Sigmoid colon (tissue), 7 donors: ENCODE data around the gene NPLOC4. TPM values are rescaled to one million over a fixed set of nuclear protein-coding genes. Genes with fewer than 3 reads are reported as not detected.
"Not testable (repeated sequence)": the region's sequence is repeated elsewhere in the genome, so short reads cannot be mapped to it uniquely, and the experiment has no call there.

Experiments
- DNase-seq: peaks from one replicate; pipeline ENCODE4 v3.0.0-alpha.2; 2019
- H3K27ac ChIP-seq, 4 donors: fragments of 200-600 bp; sonication (generic); one replicate each; pipeline ENCODE4 v1.5.1; 2016 to 2019; ENCODE audit warnings: mild to moderate bottlenecking in 1 of 4
- H3K27me3 ChIP-seq, 3 donors: fragments of 200-600 bp; sonication (generic); one replicate each; pipeline ENCODE4 v1.5.1; 2019; ENCODE audit warnings: mild to moderate bottlenecking in 1 of 3
- H3K36me3 ChIP-seq, 4 donors: fragments of 200-600 bp; sonication (generic); one replicate each; pipeline ENCODE4 v1.5.1; 2016 to 2019
- H3K4me1 ChIP-seq, 4 donors: fragments of 200-600 bp; sonication (generic); one replicate each; pipeline ENCODE4 v1.5.1; 2017 to 2019
- H3K4me3 ChIP-seq, 4 donors: fragments of 200-600 bp; sonication (generic); one replicate each; pipeline ENCODE4 v1.5.1; 2017 to 2019; ENCODE audit warnings: mild to moderate bottlenecking in 2 of 4, moderate library complexity in 1 of 4
- H3K9me3 ChIP-seq, 4 donors: fragments of 200-600 bp in 3 of 4; sonication (generic) in 3 of 4; one replicate each; pipeline versions ENCODE4 v1.5.1 to v1.6.1; 2013 to 2019
- EP300 ChIP-seq, 4 donors: sonication (generic); formaldehyde crosslinking; IDR thresholded peaks; one replicate each; pipeline ENCODE4 v1.6.1; 2017; ENCODE audit warnings: antibody characterized with exemption in 4 of 4
- POLR2A ChIP-seq, 2 donors: fragments of 450-650 bp; IDR thresholded peaks; one replicate each; pipeline ENCODE4 v1.6.1; 2016; ENCODE audit warnings: antibody characterized with exemption in 2 of 2, mild to moderate bottlenecking in 2 of 2, moderate library complexity in 2 of 2
- POLR2AphosphoS5 ChIP-seq, 4 donors: sonication (generic); formaldehyde crosslinking; IDR thresholded peaks; one replicate each; pipeline ENCODE4 v1.6.1; 2017; ENCODE audit warnings: antibody characterized with exemption in 4 of 4
- WGBS, 2 donors: extraction: QIAGEN DNeasy Blood & Tissue Kit; methylation state at CpG; one replicate each; pipeline ENCODE4 v1.1.7; 2013; 5-methylcytosine and 5-hydroxymethylcytosine counted together
- intact Hi-C: fragments of 100-400 bp; cut with DNase I; formaldehyde crosslinking; loops from one replicate; pipeline ENCODE4 v1.15.1; 2023
- polyA plus RNA-seq, 3 donors: library from polyadenylated mRNA; stranded (reverse); fragments of 200-250 nt; gene quantifications; one replicate each; pipeline ENCODE4 v1.2.3, GENCODE V29; 2013
- total RNA-seq, 4 donors: library from RNA; depleted of rRNA; stranded (reverse); fragments of >200 nt; gene quantifications; one replicate each; pipeline ENCODE4 v1.1.0, GENCODE V29; 2016
- TF ChIP-seq, protein P1 (sequence below), 4 experiments: fragments of 450-650 bp in 3 of 4; fragments of 200-600 bp in 1 of 4; IDR thresholded peaks; one replicate each; pipeline ENCODE4 v1.5.1; 2016 to 2019; ENCODE audit warnings: antibody characterized with exemption in 4 of 4, mild to moderate bottlenecking in 3 of 4, moderate library complexity in 2 of 4
- donor health status: healthy with polysubstance abuse.
- donor health status: Bipolar disorder and iron deficiency.
- donor health status: healthy.

Gene NPLOC4
- total and polyA plus RNA-seq, 7 donors = 19.8 to 59.7 (median 51.7) TPM

DNA sequence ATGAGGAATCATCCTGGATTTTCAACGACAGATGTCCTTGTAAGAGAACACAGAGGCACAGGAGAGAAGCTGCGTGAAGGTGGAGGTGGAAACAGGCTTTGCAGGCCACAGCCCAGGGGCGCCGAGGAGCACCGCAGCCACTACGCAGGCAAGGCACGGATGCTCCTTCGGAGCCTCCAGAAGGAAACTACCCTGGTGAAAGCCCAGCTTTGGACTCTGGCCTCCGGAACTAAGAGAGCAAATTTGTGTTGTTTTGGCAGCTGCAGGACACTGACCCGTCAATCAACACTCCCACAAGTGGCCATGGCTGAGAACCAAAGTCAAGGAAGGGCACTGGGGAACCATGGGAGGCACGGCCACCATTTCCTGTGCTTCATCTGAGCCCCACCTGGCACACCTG lies 43.2 kb upstream of the NPLOC4 start:
- Histone ChIP-seq H3K27me3 (no peaks in the 10 kb centered on the region), H3K27ac (no peak overlapping the region), H3K4me1 (peaks cover 0 to 25% (median 22%) of the 10 kb centered on the region in 4 donors), H3K9me3 (no peaks in the 10 kb centered on the region), H3K4me3 (no peak overlapping the region), H3K36me3 (peaks cover 0 to 14% (median 0%) of the 10 kb centered on the region in 4 donors)
- no peak for TF ChIP-seq EP300 (IDR thresholded peaks at IDR 0.05)
- WGBS, 2 donors = 79 to 87% methylated on average over 11 of the region's 11 CpGs
- no peak for DNase-seq
- intact Hi-C loops = loop anchor here (5.0 kb wide), 1 partner anchor 43 kb away; the partner anchor contains the start of genes NPLOC4 and TSPAN10

DNA sequence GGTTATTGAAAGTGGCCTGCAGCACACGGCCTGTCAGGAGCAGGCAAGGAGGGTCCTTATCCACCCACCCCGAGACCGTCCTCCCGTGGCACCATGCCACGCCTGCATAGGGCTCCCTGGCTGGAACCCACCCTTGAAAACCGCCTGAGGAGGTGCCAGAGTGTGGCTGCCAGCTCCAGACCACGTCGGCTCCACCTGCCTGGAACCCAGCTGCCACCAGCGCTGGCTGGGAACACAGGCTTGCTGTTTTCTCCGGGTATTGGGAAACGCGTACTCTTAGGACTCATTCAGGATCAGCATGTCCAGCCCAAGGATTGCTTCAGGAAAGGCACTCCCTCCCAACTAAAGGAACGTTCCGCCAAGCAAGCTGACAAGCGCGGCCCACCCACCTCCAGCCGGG lies 40.0 kb upstream of the NPLOC4 start:
- Histone ChIP-seq H3K27ac (no peak overlapping the region), H3K27me3 (no peaks in the 10 kb centered on the region), H3K9me3 (no peaks in the 10 kb centered on the region), H3K36me3 (peaks cover 9 to 39% (median 13%) of the 10 kb centered on the region in 4 donors), H3K4me3 (no peak overlapping the region), H3K4me1 (peaks cover 0 to 3% (median 2%) of the 10 kb centered on the region in 4 donors)
- TF ChIP-seq, protein P1, sequence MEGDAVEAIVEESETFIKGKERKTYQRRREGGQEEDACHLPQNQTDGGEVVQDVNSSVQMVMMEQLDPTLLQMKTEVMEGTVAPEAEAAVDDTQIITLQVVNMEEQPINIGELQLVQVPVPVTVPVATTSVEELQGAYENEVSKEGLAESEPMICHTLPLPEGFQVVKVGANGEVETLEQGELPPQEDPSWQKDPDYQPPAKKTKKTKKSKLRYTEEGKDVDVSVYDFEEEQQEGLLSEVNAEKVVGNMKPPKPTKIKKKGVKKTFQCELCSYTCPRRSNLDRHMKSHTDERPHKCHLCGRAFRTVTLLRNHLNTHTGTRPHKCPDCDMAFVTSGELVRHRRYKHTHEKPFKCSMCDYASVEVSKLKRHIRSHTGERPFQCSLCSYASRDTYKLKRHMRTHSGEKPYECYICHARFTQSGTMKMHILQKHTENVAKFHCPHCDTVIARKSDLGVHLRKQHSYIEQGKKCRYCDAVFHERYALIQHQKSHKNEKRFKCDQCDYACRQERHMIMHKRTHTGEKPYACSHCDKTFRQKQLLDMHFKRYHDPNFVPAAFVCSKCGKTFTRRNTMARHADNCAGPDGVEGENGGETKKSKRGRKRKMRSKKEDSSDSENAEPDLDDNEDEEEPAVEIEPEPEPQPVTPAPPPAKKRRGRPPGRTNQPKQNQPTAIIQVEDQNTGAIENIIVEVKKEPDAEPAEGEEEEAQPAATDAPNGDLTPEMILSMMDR (IDR thresholded peaks at IDR 0.05) = no peak
- TF ChIP-seq EP300 (IDR thresholded peaks at IDR 0.05) (no peak), POLR2AphosphoS5 (IDR thresholded peaks at IDR 0.05) (no peak), POLR2A (IDR thresholded peaks at IDR 0.05) (no peak)
- intact Hi-C loops = no loop called here
- no peak for DNase-seq
- 93 to 94% methylated on average over 17 of the region's 17 CpGs for WGBS, 2 donors

DNA sequence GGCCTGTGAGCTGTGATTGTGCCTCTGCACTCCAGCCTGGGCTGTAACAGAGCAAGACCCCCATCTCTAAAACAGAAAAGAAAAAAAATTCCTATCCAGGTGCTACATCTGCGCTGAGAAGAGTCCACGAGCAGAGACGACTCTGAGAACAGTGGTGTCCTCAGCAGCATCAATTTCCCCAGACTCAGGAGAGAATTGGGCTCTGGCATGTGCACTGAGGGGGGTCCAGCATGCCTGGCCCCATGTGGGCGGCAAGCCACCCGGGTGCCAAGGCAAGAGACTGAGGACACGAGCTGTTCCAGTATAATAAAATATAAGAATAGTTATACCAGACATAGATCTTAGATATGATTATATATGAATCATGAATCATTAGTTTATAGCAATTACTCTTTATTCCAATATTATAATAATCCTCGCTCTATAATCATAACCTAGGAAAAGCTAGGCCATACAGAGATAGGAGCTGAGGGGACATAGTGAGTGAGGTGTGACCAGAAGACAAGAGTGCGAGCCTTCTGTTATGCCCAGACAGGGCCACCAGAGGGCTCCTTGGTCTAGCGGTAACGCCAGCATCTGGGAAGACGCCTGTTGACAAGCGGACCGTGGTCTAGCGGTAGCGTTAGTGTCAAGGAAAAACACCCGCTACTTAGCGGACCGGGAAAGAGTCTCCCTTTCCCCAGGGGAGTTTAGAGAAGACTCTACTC lies 38.8 kb upstream of the NPLOC4 start:
- H3K9me3 ChIP-seq, H3K4me3 ChIP-seq, H3K27ac ChIP-seq, H3K4me1 ChIP-seq, H3K27me3 ChIP-seq, DNase-seq, intact Hi-C loops: not testable (repeated sequence)
- peaks cover 9 to 46% (median 22%) of the 10 kb centered on the region in 4 donors for H3K36me3 ChIP-seq
- 41 to 50% methylated on average over 18 of the region's 18 CpGs for WGBS, 2 donors
- TF ChIP-seq, protein P1 (IDR thresholded peaks at IDR 0.05) = peak in 3 of 4 experiments; percentile 53 to 72 (median 58)

DNA sequence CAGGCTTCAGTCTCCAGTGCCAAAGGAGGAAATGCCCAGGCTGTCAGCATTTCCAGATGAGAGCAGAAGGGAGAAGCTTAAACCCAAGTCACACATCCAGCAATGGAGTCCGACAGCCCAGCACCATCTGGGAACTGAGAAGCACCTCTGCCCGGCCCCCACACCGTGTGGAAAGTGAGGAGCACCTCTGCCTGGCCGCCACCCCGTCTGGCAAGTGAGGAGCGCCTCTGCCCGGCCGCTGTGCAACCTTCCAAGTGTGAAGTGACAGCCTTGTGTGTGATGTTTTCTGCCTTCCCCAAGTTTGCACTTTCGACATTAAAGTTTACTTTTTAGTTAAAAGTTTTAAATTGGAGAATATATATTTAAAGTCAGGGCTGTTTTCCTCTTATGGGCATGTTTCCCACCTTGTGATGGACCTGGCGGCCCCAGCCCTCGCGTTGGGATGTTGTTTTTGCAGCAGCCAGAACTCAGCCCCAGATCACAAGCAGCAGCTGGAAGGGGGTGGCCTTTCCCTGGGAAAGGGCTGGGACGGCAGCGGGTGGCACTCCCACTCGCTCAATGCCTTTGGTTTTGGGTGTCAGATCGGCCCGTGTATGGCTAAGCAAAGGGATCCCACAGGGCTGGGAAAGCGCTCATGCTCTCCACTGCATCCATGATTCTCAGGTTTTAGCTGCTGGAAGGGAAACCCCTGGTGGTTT lies 36.8 kb upstream of the NPLOC4 start:
- peaks cover 9 to 56% (median 29%) of the 10 kb centered on the region in 4 donors for H3K36me3 ChIP-seq

GRCh38 chr17:81672954-81673353 lies 36.0 kb upstream of the NPLOC4 start:
- H3K4me1 ChIP-seq = peaks cover 0 to 5% (median 4%) of the 10 kb centered on the region in 4 donors
- no peaks in the 10 kb centered on the region for H3K27me3 ChIP-seq
- TF ChIP-seq EP300 (IDR thresholded peaks at IDR 0.05) = no peak
- TF ChIP-seq, protein P1 (IDR thresholded peaks at IDR 0.05) = no peak
- no peak for TF ChIP-seq POLR2AphosphoS5 (IDR thresholded peaks at IDR 0.05)
- no peak for TF ChIP-seq POLR2A (IDR thresholded peaks at IDR 0.05)
- H3K9me3 ChIP-seq = no peaks in the 10 kb centered on the region
- intact Hi-C loops = no loop called here
- DNase-seq = no peak
- H3K27ac ChIP-seq = no peak overlapping the region
- no peak overlapping the region for H3K4me3 ChIP-seq
- H3K36me3 ChIP-seq = peaks cover 9 to 56% (median 29%) of the 10 kb centered on the region in 4 donors
- 92 to 96% methylated on average over 16 of the region's 16 CpGs for WGBS, 2 donors

More for the DNA sequence above, 36.8 kb upstream of the NPLOC4 start:
- no peaks in the 10 kb centered on the region for H3K27me3 ChIP-seq
- no peak for TF ChIP-seq POLR2AphosphoS5 (IDR thresholded peaks at IDR 0.05)
- intact Hi-C loops = no loop called here
- H3K27ac ChIP-seq = no peak overlapping the region
- H3K4me3 ChIP-seq = no peak overlapping the region
- H3K9me3 ChIP-seq = no peaks in the 10 kb centered on the region
- DNase-seq = no peak
- WGBS, 2 donors = 86 to 91% methylated on average over 18 of the region's 18 CpGs
- H3K4me1 ChIP-seq = no peaks in the 10 kb centered on the region
